ENCODE results near the gene COLQ. TPM values are rescaled to one million over a fixed set of nuclear protein-coding genes. Genes with fewer than 3 reads are reported as not detected.
"Not testable (repeated sequence)": the region's sequence is repeated elsewhere in the genome, so short reads cannot be mapped to it uniquely, and the experiment has no call there.

COLQ gene
- total RNA-seq, 1 donor from 2014 or later = 1.2 TPM

DNA sequence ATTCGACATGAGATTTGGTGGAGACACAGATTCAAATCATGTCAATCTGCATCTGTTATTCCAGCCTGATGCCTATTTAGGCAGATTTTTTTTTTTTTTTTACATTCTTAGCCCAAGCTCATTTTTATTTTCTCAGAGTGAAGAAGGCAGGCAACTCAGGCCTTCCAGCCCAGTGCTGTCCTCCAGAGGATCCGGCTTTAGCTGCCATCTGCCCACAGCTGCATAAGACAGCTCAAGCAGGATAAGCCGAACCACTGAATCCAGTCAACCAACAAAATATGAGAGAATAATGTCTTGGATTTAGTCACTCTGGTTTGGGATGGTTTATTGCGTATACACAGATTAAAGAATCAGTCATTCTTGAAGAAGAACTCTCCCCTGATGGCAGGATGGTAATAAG lies 19.9 kb upstream of the COLQ start:
- ATAC-seq (ENCODE audit: low read depth) (no peak), DNase-seq (no peak)
- ChIA-PET CTCF (no interaction called here), POLR2A (no interaction called here)
- intact Hi-C loops (cut with micrococcal nuclease) = no loop called here
- H3K36me3 Mint-ChIP-seq (ENCODE audit: low read depth) = no peaks in the 10 kb centered on the region
- peaks cover 5% of the 10 kb centered on the region for H3K9me3 Mint-ChIP-seq
- no peak overlapping the region for H3K4me3 Mint-ChIP-seq
- no peak overlapping the region for H3K27ac Mint-ChIP-seq
- TF ChIP-seq, protein P1, sequence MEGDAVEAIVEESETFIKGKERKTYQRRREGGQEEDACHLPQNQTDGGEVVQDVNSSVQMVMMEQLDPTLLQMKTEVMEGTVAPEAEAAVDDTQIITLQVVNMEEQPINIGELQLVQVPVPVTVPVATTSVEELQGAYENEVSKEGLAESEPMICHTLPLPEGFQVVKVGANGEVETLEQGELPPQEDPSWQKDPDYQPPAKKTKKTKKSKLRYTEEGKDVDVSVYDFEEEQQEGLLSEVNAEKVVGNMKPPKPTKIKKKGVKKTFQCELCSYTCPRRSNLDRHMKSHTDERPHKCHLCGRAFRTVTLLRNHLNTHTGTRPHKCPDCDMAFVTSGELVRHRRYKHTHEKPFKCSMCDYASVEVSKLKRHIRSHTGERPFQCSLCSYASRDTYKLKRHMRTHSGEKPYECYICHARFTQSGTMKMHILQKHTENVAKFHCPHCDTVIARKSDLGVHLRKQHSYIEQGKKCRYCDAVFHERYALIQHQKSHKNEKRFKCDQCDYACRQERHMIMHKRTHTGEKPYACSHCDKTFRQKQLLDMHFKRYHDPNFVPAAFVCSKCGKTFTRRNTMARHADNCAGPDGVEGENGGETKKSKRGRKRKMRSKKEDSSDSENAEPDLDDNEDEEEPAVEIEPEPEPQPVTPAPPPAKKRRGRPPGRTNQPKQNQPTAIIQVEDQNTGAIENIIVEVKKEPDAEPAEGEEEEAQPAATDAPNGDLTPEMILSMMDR (IDR thresholded peaks at IDR 0.05) = no peak
- no peaks in the 10 kb centered on the region for H3K4me1 Mint-ChIP-seq
- H3K27me3 Mint-ChIP-seq = no peaks in the 10 kb centered on the region

DNA sequence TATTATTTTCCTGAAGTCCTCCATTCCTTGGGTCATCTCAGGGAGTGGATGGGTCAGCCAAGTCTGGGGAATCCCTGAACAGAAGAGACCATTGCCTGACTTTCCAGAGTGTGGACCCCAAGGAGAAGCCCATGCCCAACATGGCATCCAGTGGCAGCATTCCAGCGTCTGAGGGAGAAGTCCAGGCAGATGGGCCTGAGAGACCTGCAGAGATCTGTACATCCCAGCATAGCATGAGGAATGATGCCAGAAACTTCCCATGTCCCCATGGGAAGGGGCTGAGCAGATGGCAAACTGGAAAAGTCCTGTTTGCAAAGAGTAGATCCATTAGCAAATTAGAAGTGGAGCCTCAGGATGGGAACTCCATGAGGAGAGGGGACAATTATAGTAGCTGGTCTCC lies 17.6 kb upstream of the COLQ start:
- H3K4me1 Mint-ChIP-seq = no peaks in the 10 kb centered on the region
- TF ChIP-seq, protein P1 (IDR thresholded peaks at IDR 0.05) = no peak
- no peak overlapping the region for H3K27ac Mint-ChIP-seq
- H3K36me3 Mint-ChIP-seq (ENCODE audit: low read depth) = no peaks in the 10 kb centered on the region
- intact Hi-C loops (cut with micrococcal nuclease) = no loop called here
- CTCF ChIA-PET = no interaction called here
- POLR2A ChIA-PET = no interaction called here
- ATAC-seq (ENCODE audit: low read depth) = no peak
- no peaks in the 10 kb centered on the region for H3K27me3 Mint-ChIP-seq
- no peaks in the 10 kb centered on the region for H3K9me3 Mint-ChIP-seq
- no peak overlapping the region for H3K4me3 Mint-ChIP-seq
- DNase-seq = no peak

DNA sequence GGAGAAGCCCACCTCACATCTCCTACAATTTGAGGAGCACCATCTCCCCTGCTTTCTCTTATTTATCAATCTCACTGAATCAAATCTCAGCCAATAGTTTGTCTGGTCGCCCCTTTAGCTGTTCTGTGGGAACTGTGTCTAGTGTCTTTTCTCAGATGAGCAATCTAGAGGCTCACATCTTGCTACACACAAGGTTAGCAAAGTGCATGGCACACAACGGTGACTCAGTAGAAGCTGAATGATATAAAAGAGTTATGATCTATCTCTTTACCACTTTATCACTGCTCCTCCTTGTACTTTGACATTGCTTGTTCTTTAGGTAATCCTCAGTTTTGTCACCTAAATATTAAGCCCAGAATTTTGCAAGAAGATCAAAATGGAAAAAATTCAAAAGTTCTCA lies 16.8 kb upstream of the COLQ start:
- DNase-seq = no peak
- ATAC-seq (ENCODE audit: low read depth) = no peak
- POLR2A ChIA-PET = no interaction called here
- Mint-ChIP-seq H3K4me3 (no peak overlapping the region), H3K4me1 (no peaks in the 10 kb centered on the region), H3K9me3 (no peaks in the 10 kb centered on the region), H3K27me3 (no peaks in the 10 kb centered on the region), H3K36me3 (ENCODE audit: low read depth) (no peaks in the 10 kb centered on the region), H3K27ac (no peak overlapping the region)
- TF ChIP-seq, protein P1 (IDR thresholded peaks at IDR 0.05) = no peak
- intact Hi-C loops (cut with micrococcal nuclease) = no loop called here
- CTCF ChIA-PET = no interaction called here

DNA sequence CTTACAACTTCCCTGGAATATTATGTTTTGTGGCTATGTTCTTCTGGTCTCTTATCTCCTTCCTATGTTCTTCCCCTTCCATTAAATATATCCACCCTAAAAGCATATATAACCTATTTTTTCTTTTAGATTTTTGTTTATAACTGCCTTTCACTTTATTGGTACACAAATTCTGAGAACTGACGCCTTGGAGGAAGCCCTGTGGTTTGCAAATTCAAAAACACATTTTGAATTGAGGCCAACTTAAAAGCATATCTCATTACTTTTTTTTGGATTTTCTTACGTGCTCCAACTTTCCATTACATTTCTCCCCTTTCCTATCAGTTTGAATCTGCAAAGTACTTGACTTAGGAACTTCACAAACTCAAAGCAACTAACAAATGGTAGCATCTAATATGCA lies 15.3 kb upstream of the COLQ start:
- ATAC-seq (ENCODE audit: low read depth) = no peak
- no peak overlapping the region for H3K4me3 Mint-ChIP-seq
- POLR2A ChIA-PET = no interaction called here

DNA sequence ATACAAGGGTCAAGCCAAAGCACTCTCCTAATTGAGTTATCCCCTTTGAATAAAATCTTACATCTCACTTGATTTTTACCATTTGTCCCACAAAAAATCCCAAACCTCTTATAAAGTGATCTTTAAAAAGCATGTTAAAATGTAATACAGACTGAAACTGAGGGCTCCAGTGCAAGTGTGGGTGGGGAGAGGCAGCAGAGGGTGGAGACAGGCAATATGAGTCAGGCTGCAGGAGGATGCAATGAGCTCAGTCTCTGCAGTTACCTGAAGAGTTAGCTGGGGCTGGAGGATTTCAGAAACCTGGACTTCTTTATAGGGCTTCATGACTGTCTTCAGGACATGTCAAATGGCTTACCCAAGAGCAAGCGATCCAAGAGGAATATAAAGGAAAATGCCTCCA lies 14.2 kb upstream of the COLQ start:
- H3K27me3 Mint-ChIP-seq = no peaks in the 10 kb centered on the region
- H3K27ac Mint-ChIP-seq = no peak overlapping the region
- ChIA-PET CTCF (no interaction called here), POLR2A (no interaction called here)
- no peak overlapping the region for H3K4me3 Mint-ChIP-seq
- H3K36me3 Mint-ChIP-seq (ENCODE audit: low read depth) = no peaks in the 10 kb centered on the region
- no peak for DNase-seq
- intact Hi-C loops (cut with micrococcal nuclease) = no loop called here
- H3K4me1 Mint-ChIP-seq = no peaks in the 10 kb centered on the region
- no peaks in the 10 kb centered on the region for H3K9me3 Mint-ChIP-seq
- TF ChIP-seq, protein P1 (IDR thresholded peaks at IDR 0.05) = no peak
- no peak for ATAC-seq (ENCODE audit: low read depth)

More for the DNA sequence above, 15.3 kb upstream of the COLQ start:
- Mint-ChIP-seq H3K9me3 (no peaks in the 10 kb centered on the region), H3K4me1 (no peaks in the 10 kb centered on the region), H3K36me3 (ENCODE audit: low read depth) (no peaks in the 10 kb centered on the region), H3K27me3 (no peaks in the 10 kb centered on the region), H3K27ac (no peak overlapping the region)
- CTCF ChIA-PET = no interaction called here
- TF ChIP-seq, protein P1 (IDR thresholded peaks at IDR 0.05) = no peak
- intact Hi-C loops (cut with micrococcal nuclease) = no loop called here
- no peak for DNase-seq

DNA sequence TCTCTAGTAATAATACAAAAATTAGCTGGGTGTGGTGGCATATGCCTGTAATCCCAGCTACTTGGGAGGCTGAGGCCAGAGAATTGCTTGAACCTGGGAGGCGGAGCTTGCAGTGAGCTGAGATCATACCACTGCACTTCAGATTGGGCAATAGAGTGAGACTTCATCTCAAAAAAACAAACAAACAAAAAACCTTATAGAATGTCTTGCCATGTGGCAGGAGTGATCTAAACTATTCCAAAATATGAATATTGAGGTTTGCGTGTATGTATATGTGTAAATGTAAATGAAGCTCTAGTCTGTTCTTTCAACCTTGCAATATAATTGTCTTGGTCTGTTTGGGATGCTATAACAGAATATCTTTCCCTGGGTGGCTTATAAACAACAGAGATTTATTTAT lies 11.1 kb upstream of the COLQ start:
- ATAC-seq (ENCODE audit: low read depth); intact Hi-C loops (cut with micrococcal nuclease); CTCF ChIA-PET; DNase-seq; H3K27ac Mint-ChIP-seq; H3K4me3 Mint-ChIP-seq; H3K36me3 Mint-ChIP-seq (ENCODE audit: low read depth); H3K9me3 Mint-ChIP-seq; POLR2A ChIA-PET; H3K27me3 Mint-ChIP-seq; H3K4me1 Mint-ChIP-seq: not testable (repeated sequence)

Data from activated B cell treated with CpG ODN at 0.5 μM for 24 hours (primary cell).